ENCODE measurements around the gene NUMBL. TPM values are rescaled to one million over a fixed set of nuclear protein-coding genes. Genes with fewer than 3 reads are reported as not detected.

NUMBL gene
- total and polyA plus RNA-seq, 2 of the 13 experiments (the other 11 are each of a cell fraction or from before 2014, with no cell fraction given), result 0.49 to 2.3 TPM

- TF ChIP-seq CEBPZ (IDR thresholded peaks at IDR 0.05; ENCODE audit: low read length), result no peak
- TF ChIP-seq, protein P1, sequence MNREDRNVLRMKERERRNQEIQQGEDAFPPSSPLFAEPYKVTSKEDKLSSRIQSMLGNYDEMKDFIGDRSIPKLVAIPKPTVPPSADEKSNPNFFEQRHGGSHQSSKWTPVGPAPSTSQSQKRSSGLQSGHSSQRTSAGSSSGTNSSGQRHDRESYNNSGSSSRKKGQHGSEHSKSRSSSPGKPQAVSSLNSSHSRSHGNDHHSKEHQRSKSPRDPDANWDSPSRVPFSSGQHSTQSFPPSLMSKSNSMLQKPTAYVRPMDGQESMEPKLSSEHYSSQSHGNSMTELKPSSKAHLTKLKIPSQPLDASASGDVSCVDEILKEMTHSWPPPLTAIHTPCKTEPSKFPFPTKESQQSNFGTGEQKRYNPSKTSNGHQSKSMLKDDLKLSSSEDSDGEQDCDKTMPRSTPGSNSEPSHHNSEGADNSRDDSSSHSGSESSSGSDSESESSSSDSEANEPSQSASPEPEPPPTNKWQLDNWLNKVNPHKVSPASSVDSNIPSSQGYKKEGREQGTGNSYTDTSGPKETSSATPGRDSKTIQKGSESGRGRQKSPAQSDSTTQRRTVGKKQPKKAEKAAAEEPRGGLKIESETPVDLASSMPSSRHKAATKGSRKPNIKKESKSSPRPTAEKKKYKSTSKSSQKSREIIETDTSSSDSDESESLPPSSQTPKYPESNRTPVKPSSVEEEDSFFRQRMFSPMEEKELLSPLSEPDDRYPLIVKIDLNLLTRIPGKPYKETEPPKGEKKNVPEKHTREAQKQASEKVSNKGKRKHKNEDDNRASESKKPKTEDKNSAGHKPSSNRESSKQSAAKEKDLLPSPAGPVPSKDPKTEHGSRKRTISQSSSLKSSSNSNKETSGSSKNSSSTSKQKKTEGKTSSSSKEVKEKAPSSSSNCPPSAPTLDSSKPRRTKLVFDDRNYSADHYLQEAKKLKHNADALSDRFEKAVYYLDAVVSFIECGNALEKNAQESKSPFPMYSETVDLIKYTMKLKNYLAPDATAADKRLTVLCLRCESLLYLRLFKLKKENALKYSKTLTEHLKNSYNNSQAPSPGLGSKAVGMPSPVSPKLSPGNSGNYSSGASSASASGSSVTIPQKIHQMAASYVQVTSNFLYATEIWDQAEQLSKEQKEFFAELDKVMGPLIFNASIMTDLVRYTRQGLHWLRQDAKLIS (CRISPR knock-in tag; IDR thresholded peaks at IDR 0.05), result no peak
- TF ChIP-seq ZNF558 (CRISPR knock-in tag; IDR thresholded peaks at IDR 0.05; ENCODE audit: borderline replicate concordance), result no peak
- no peak for TF ChIP-seq KDM5A (IDR thresholded peaks at IDR 0.05; ENCODE audit: borderline replicate concordance, low read length)
- no peak for TF ChIP-seq HNRNPUL1 (IDR thresholded peaks at IDR 0.05; ENCODE audit: low read depth, low read length)
- TF ChIP-seq, protein P2, sequence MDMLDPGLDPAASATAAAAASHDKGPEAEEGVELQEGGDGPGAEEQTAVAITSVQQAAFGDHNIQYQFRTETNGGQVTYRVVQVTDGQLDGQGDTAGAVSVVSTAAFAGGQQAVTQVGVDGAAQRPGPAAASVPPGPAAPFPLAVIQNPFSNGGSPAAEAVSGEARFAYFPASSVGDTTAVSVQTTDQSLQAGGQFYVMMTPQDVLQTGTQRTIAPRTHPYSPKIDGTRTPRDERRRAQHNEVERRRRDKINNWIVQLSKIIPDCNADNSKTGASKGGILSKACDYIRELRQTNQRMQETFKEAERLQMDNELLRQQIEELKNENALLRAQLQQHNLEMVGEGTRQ (IDR thresholded peaks at IDR 0.05; ENCODE audit: low read depth, low read length), result no peak
- TF ChIP-seq, protein P2 (CRISPR knock-in tag; IDR thresholded peaks at IDR 0.05; ENCODE audit: borderline replicate concordance), result no peak
- no peak for TF ChIP-seq ZSCAN12 (CRISPR knock-in tag; IDR thresholded peaks at IDR 0.05)
- no peak for TF ChIP-seq TRIM22 (IDR thresholded peaks at IDR 0.05)
- TF ChIP-seq, protein P3, sequence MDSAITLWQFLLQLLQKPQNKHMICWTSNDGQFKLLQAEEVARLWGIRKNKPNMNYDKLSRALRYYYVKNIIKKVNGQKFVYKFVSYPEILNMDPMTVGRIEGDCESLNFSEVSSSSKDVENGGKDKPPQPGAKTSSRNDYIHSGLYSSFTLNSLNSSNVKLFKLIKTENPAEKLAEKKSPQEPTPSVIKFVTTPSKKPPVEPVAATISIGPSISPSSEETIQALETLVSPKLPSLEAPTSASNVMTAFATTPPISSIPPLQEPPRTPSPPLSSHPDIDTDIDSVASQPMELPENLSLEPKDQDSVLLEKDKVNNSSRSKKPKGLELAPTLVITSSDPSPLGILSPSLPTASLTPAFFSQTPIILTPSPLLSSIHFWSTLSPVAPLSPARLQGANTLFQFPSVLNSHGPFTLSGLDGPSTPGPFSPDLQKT (CRISPR knock-in tag; IDR thresholded peaks at IDR 0.05; ENCODE audit: borderline replicate concordance), result no peak
- no peak for TF ChIP-seq SRSF1 (optimal IDR thresholded peaks at IDR 0.05; ENCODE audit: low read depth, low read length)
Measured at GRCh38 chr19:40690050-40690692, at the start of gene NUMBL (continued).

Measured in HepG2 (cell line).